ENCODE data around the gene PEPD. TPM values are rescaled to one million over a fixed set of nuclear protein-coding genes. Genes with fewer than 3 reads are reported as not detected.

Gene PEPD
- total RNA-seq, 1 donor from 2014 or later: 112 TPM

DNA sequence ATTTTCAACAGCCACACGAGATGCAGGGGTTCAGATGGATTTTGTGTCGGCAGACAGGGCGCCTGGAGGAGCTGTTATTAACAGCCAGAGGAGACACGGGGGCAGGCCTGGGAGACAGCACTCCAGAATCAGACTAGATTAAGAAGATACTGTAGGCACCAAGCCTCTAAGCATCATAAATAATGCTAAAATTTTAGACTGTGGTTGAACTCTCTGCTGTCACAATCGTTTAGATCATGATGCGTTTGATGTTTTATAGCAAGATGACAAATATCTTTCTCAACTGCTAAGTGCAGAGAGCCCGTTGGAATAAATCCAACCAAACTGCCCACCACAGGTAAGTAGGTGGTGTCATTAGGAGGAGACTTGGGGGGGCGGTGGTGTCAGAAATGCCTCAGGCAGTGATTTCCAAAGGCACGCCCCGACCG is 84.2 kb downstream of the PEPD start:
- TF ChIP-seq, protein P1, sequence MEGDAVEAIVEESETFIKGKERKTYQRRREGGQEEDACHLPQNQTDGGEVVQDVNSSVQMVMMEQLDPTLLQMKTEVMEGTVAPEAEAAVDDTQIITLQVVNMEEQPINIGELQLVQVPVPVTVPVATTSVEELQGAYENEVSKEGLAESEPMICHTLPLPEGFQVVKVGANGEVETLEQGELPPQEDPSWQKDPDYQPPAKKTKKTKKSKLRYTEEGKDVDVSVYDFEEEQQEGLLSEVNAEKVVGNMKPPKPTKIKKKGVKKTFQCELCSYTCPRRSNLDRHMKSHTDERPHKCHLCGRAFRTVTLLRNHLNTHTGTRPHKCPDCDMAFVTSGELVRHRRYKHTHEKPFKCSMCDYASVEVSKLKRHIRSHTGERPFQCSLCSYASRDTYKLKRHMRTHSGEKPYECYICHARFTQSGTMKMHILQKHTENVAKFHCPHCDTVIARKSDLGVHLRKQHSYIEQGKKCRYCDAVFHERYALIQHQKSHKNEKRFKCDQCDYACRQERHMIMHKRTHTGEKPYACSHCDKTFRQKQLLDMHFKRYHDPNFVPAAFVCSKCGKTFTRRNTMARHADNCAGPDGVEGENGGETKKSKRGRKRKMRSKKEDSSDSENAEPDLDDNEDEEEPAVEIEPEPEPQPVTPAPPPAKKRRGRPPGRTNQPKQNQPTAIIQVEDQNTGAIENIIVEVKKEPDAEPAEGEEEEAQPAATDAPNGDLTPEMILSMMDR (IDR thresholded peaks at IDR 0.05): no peak
- no peak overlapping the region for H3K27ac ChIP-seq
- no peaks in the 10 kb centered on the region for H3K4me1 ChIP-seq
- no peak overlapping the region for H3K4me3 ChIP-seq
- no peaks in the 10 kb centered on the region for H3K9me3 ChIP-seq
- peaks cover 0 to 6% of the 10 kb centered on the region in 2 donors for H3K36me3 ChIP-seq
- H3K27me3 ChIP-seq: no peaks in the 10 kb centered on the region
- DNase-seq (ENCODE audit: low spot score in 2 of 2): no peak
- intact Hi-C loops (cut with DNase I): no loop called here

GRCh38 chr19:33436360-33437345 is 84.9 kb downstream of the PEPD start:
- intact Hi-C loops (cut with DNase I): no loop called here
- Histone ChIP-seq H3K36me3 (peaks cover 0 to 6% of the 10 kb centered on the region in 2 donors), H3K4me3 (no peak overlapping the region), H3K9me3 (no peaks in the 10 kb centered on the region), H3K27ac (no peak overlapping the region), H3K4me1 (no peaks in the 10 kb centered on the region), H3K27me3 (no peaks in the 10 kb centered on the region)
- TF ChIP-seq, protein P1 (IDR thresholded peaks at IDR 0.05): no peak
- no peak for DNase-seq (ENCODE audit: low spot score in 2 of 2)

DNA sequence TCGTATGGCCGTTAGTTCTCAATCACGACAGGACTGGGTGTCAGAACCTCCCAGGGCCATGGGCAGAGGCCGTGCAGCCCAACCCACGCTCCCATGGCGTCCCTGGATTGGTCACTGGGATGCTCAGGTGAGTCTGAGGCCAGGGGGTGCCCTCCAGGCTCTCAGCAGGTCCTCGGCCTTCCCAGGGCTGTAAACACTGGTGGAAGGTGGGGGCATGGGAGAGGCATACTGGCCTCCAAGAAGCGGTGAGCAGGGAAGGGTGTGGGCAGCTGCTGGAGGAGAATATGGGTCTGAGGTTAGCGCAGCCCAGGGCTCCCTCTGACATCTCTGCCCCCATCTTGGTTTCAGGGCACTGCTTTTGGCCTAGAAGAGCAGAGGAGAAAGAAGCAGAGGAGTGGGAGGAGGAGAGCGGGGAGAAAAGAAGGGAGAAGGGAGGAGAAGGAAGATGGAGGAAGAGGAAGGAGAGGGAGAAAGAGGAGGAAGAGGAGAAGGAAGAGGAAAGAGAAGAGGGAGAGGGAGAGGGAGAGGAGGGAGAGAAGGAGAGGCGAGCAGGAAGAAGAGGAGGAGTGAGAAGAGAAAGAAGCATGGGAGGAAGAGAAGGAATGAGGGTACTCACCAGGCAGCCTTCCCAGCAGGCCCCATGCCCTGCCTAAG is 85.8 kb downstream of the PEPD start:
- Histone ChIP-seq H3K27ac (no peak overlapping the region), H3K36me3 (peaks cover 0 to 3% of the 10 kb centered on the region in 2 donors), H3K9me3 (no peaks in the 10 kb centered on the region), H3K27me3 (no peaks in the 10 kb centered on the region), H3K4me1 (no peaks in the 10 kb centered on the region), H3K4me3 (no peak overlapping the region)
- TF ChIP-seq, protein P1 (IDR thresholded peaks at IDR 0.05): no peak
- intact Hi-C loops (cut with DNase I): no loop called here
- no peak for DNase-seq (ENCODE audit: low spot score in 2 of 2)

DNA sequence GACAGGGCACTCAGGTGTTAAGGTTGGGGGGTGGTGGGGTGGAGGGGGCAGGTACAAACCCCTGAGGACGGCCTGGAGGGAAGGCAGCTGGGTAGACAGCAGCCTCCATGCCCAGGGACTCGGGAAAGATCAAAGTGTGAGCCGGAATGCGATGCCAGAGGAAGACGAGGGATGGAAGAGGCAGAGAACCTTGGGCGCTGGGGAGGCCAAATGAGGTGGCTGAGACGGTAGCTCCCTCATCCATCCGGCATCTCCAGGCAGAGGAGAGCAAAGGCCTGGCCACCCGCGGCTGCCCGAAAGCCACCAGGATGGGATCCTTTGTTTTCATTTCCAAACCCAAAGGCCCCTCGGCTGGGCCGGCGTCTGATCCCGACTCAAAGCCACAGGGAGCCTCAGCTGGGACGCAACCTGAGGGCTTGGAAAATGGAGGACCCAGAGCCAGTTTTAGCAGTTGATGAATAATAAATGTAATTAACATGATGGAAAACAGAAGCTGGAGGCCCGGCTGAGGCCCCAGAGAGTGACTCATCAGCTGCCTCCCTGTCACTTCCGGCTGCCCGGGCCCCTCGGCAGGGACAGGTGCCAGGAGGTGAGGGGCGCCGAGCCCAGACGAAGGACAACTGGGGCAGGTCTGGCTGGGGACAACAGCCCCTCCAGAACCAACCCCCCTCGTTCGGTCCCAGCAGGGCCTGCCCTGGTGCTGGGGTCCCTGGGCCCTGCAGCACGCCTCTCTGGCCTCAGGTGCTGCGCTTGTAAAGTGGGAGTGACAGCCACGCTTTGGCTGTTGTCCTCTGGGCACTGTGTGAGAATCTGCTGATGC is 86.5 kb downstream of the PEPD start:
- H3K36me3 ChIP-seq: no peaks in the 10 kb centered on the region
- no peaks in the 10 kb centered on the region for H3K4me1 ChIP-seq
- H3K4me3 ChIP-seq: no peak overlapping the region
- H3K27ac ChIP-seq: no peak overlapping the region
- no peaks in the 10 kb centered on the region for H3K9me3 ChIP-seq
- TF ChIP-seq, protein P1 (IDR thresholded peaks at IDR 0.05): no peak
- intact Hi-C loops (cut with DNase I): no loop called here
- no peak for DNase-seq (ENCODE audit: low spot score in 2 of 2)
- H3K27me3 ChIP-seq: no peaks in the 10 kb centered on the region

GRCh38 chr19:33434069-33434885 is 87.3 kb downstream of the PEPD start:
- Histone ChIP-seq H3K4me1 (no peaks in the 10 kb centered on the region), H3K27ac (no peak overlapping the region), H3K36me3 (no peaks in the 10 kb centered on the region), H3K9me3 (no peaks in the 10 kb centered on the region), H3K4me3 (no peak overlapping the region), H3K27me3 (no peaks in the 10 kb centered on the region)
- no peak for DNase-seq (ENCODE audit: low spot score in 2 of 2)
- TF ChIP-seq, protein P1 (IDR thresholded peaks at IDR 0.05): no peak
- intact Hi-C loops (cut with DNase I): no loop called here
